GM23338 (cell line): Measurements from ENCODE around the gene KCNJ6. TPM values are rescaled to one million over a fixed set of nuclear protein-coding genes. Genes with fewer than 3 reads are reported as not detected.

Source experiments
- ATAC-seq: fragments of 200-7000 bp; cut with Tn5 transposase; 3 replicates; pipeline ENCODE4 v1.9.1; 2020
- DNase-seq: peaks from one replicate; pipeline ENCODE4 v3.0.0-alpha.2; 2015; ENCODE audit warnings: low spot score
- H2AFZ ChIP-seq: fragments of 200-600 bp; sonication (generic); 2 replicates; pipeline ENCODE4 v1.8.0; 2016; ENCODE audit warnings: antibody characterized with exemption, mild to moderate bottlenecking, moderate library complexity
- H3F3A ChIP-seq: fragments of 200-600 bp; sonication (generic); replicated peaks from 2 replicates; pipeline ENCODE4 v1.8.0; 2017; ENCODE audit warnings: antibody characterized with exemption, mixed run types, low read depth
- H3K27ac ChIP-seq: fragments of 200-600 bp; sonication (generic); 2 replicates; pipeline ENCODE4 v1.6.1; 2016; ENCODE audit warnings: low read depth
- H3K27me3 ChIP-seq: fragments of 200-600 bp; sonication (generic); 2 replicates; pipeline ENCODE4 v1.8.0; 2016; ENCODE audit warnings: mild to moderate bottlenecking, mixed run types, moderate library complexity; ENCODE audit not compliant: insufficient read depth
- H3K36me3 ChIP-seq: fragments of 200-600 bp; sonication (generic); 2 replicates; pipeline ENCODE4 v1.8.0; 2016; ENCODE audit warnings: mild to moderate bottlenecking; ENCODE audit not compliant: insufficient read depth
- H3K4me1 ChIP-seq: fragments of 200-600 bp; sonication (generic); 2 replicates; pipeline ENCODE4 v1.8.0; 2016; ENCODE audit warnings: mild to moderate bottlenecking, moderate library complexity; ENCODE audit not compliant: insufficient read depth
- H3K4me2 ChIP-seq: fragments of 200-600 bp; sonication (generic); 2 replicates; pipeline ENCODE4 v1.7.1; 2017; ENCODE audit warnings: mixed run types
- H3K4me3 ChIP-seq: fragments of 200-600 bp; sonication (generic); 2 replicates; pipeline ENCODE4 v1.6.1; 2016; ENCODE audit warnings: mixed run types
- H3K79me2 ChIP-seq: fragments of 200-600 bp; sonication (generic); replicated peaks from 2 replicates; pipeline ENCODE4 v1.8.0; 2017; ENCODE audit warnings: mild to moderate bottlenecking; ENCODE audit not compliant: insufficient read depth
- H3K9me2 ChIP-seq: fragments of 200-600 bp; sonication (generic); 2 replicates; pipeline ENCODE4 v1.8.0; 2017; ENCODE audit not compliant: insufficient read depth
- H4K20me1 ChIP-seq: fragments of 200-600 bp; sonication (generic); replicated peaks from 2 replicates; pipeline ENCODE4 v1.8.0; 2017; ENCODE audit warnings: mild to moderate bottlenecking; ENCODE audit not compliant: insufficient read depth
- H3K27ac Mint-ChIP-seq: 2 replicates; pipeline ENCODE4 v1.8.0; 2020; ENCODE audit warnings: inconsistent platforms, mild to moderate bottlenecking, moderate library complexity, mixed read lengths
- H3K27me3 Mint-ChIP-seq: 3 replicates; pipeline ENCODE4 v1.8.0; 2022; ENCODE audit warnings: low read depth, mild to moderate bottlenecking, moderate library complexity, mixed read lengths, inconsistent platforms; ENCODE audit not compliant: insufficient read depth, poor library complexity
- H3K36me3 Mint-ChIP-seq: 3 replicates; pipeline ENCODE4 v1.8.0; 2021; ENCODE audit warnings: low read depth, mild to moderate bottlenecking, inconsistent platforms, moderate library complexity, mixed read lengths
- H3K4me1 Mint-ChIP-seq: 3 replicates; pipeline ENCODE4 v1.8.0; 2020; ENCODE audit warnings: mild to moderate bottlenecking, inconsistent platforms, mixed read lengths
- H3K4me3 Mint-ChIP-seq: 3 replicates; pipeline ENCODE4 v1.8.0; 2021; ENCODE audit warnings: moderate library complexity, mild to moderate bottlenecking, inconsistent platforms, mixed read lengths
- H3K9me3 Mint-ChIP-seq: 3 replicates; pipeline ENCODE4 v1.8.0; 2020; ENCODE audit warnings: moderate library complexity, mild to moderate bottlenecking, inconsistent platforms, mixed read lengths
- CREB1 ChIP-seq: fragments of 250-450 bp; sonication (Bioruptor Pico); IDR thresholded peaks from 2 replicates; pipeline ENCODE4 v1.5.0; 2020; ENCODE audit warnings: low read depth, mild to moderate bottlenecking, moderate library complexity
- EZH2 ChIP-seq: fragments of 200-600 bp; sonication (generic); IDR thresholded peaks from one replicate; pipeline ENCODE4 v1.8.0; 2017; ENCODE audit warnings: antibody characterized with exemption, mild to moderate bottlenecking, low read depth; ENCODE audit not compliant: unreplicated experiment
- EZH2phosphoT487 ChIP-seq: fragments of 200-600 bp; sonication (generic); IDR thresholded peaks from one replicate; pipeline ENCODE4 v1.8.1; 2018; ENCODE audit warnings: antibody characterized with exemption; ENCODE audit not compliant: unreplicated experiment
- JUNB ChIP-seq: IDR thresholded peaks from one replicate; pipeline ENCODE4 v1.6.1; 2016; ENCODE audit warnings: antibody characterized with exemption; ENCODE audit not compliant: unreplicated experiment
- NANOG ChIP-seq: IDR thresholded peaks from 2 replicates; pipeline ENCODE4 v1.6.1; 2016; ENCODE audit warnings: antibody characterized with exemption, borderline replicate concordance
- POLR2AphosphoS5 ChIP-seq: IDR thresholded peaks from 2 replicates; pipeline ENCODE4 v1.6.1; 2016; ENCODE audit warnings: antibody characterized with exemption, low read depth
- REST ChIP-seq: IDR thresholded peaks from one replicate; pipeline ENCODE4 v1.6.1; 2018; ENCODE audit warnings: antibody characterized with exemption; ENCODE audit not compliant: unreplicated experiment
- STAT1 ChIP-seq: IDR thresholded peaks from one replicate; pipeline ENCODE4 v1.6.1; 2016; ENCODE audit warnings: antibody characterized with exemption; ENCODE audit not compliant: unreplicated experiment
- ZNF114 ChIP-seq: fragments of 250-450 bp; sonication (Bioruptor Pico); IDR thresholded peaks from 2 replicates; pipeline ENCODE4 v1.5.0; 2020; ENCODE audit warnings: mild to moderate bottlenecking, moderate library complexity
- ZNF331 ChIP-seq: fragments of 250-450 bp; sonication (Bioruptor Pico); IDR thresholded peaks from 2 replicates; pipeline ENCODE4 v1.5.0; 2020; ENCODE audit warnings: low read depth, mild to moderate bottlenecking, moderate library complexity
- polyA plus RNA-seq: library from polyadenylated mRNA; unstranded; fragments of >200 nt; fragmentation: Nextera tagmentation; extraction: Ambion mirVana; gene quantifications from 2 replicates; pipeline ENCODE4 v1.2.1, GENCODE V29; 2016
- total RNA-seq: library from RNA; depleted of rRNA; stranded (reverse); fragments of >200 nt; shearing (Covaris generic); gene quantifications from 2 replicates; pipeline ENCODE4 v1.2.3, GENCODE V29; 2014
- TF ChIP-seq, protein P1 (sequence below): fragments of 250-450 bp; sonication (Bioruptor Pico); IDR thresholded peaks from 2 replicates; pipeline ENCODE4 v1.5.0; 2020; ENCODE audit warnings: mild to moderate bottlenecking, moderate library complexity
- TF ChIP-seq, protein P2 (sequence below), 2 experiments: fragments of 200-600 bp in 1 of 2; sonication (generic) in 1 of 2; conservative IDR thresholded peaks; 2 replicates each; pipeline versions ENCODE4 v1.5.1 to v1.6.1; 2016 to 2017; ENCODE audit warnings: antibody characterized with exemption in 2 of 2, low read depth in 2 of 2, mild to moderate bottlenecking in 2 of 2, moderate library complexity in 1 of 2
- TF ChIP-seq, protein P3 (sequence below): IDR thresholded peaks from 2 replicates; pipeline ENCODE4 v1.6.1; 2016; ENCODE audit warnings: antibody characterized with exemption

The KCNJ6 gene
- total and polyA plus RNA-seq, 2 experiments from 2014 or later, result 0.48 to 0.52 TPM

GRCh38 chr21:37828556-37828955 lies 87.7 kb downstream of the KCNJ6 start:
- ATAC-seq, result peak; percentile 28
- DNase-seq, result no peak
- TF ChIP-seq EZH2, result no peak
- TF ChIP-seq ZNF114 (CRISPR knock-in tag), result no peak
- TF ChIP-seq ZNF331 (CRISPR knock-in tag), result no peak
- TF ChIP-seq POLR2AphosphoS5, result no peak
- TF ChIP-seq, protein P1, sequence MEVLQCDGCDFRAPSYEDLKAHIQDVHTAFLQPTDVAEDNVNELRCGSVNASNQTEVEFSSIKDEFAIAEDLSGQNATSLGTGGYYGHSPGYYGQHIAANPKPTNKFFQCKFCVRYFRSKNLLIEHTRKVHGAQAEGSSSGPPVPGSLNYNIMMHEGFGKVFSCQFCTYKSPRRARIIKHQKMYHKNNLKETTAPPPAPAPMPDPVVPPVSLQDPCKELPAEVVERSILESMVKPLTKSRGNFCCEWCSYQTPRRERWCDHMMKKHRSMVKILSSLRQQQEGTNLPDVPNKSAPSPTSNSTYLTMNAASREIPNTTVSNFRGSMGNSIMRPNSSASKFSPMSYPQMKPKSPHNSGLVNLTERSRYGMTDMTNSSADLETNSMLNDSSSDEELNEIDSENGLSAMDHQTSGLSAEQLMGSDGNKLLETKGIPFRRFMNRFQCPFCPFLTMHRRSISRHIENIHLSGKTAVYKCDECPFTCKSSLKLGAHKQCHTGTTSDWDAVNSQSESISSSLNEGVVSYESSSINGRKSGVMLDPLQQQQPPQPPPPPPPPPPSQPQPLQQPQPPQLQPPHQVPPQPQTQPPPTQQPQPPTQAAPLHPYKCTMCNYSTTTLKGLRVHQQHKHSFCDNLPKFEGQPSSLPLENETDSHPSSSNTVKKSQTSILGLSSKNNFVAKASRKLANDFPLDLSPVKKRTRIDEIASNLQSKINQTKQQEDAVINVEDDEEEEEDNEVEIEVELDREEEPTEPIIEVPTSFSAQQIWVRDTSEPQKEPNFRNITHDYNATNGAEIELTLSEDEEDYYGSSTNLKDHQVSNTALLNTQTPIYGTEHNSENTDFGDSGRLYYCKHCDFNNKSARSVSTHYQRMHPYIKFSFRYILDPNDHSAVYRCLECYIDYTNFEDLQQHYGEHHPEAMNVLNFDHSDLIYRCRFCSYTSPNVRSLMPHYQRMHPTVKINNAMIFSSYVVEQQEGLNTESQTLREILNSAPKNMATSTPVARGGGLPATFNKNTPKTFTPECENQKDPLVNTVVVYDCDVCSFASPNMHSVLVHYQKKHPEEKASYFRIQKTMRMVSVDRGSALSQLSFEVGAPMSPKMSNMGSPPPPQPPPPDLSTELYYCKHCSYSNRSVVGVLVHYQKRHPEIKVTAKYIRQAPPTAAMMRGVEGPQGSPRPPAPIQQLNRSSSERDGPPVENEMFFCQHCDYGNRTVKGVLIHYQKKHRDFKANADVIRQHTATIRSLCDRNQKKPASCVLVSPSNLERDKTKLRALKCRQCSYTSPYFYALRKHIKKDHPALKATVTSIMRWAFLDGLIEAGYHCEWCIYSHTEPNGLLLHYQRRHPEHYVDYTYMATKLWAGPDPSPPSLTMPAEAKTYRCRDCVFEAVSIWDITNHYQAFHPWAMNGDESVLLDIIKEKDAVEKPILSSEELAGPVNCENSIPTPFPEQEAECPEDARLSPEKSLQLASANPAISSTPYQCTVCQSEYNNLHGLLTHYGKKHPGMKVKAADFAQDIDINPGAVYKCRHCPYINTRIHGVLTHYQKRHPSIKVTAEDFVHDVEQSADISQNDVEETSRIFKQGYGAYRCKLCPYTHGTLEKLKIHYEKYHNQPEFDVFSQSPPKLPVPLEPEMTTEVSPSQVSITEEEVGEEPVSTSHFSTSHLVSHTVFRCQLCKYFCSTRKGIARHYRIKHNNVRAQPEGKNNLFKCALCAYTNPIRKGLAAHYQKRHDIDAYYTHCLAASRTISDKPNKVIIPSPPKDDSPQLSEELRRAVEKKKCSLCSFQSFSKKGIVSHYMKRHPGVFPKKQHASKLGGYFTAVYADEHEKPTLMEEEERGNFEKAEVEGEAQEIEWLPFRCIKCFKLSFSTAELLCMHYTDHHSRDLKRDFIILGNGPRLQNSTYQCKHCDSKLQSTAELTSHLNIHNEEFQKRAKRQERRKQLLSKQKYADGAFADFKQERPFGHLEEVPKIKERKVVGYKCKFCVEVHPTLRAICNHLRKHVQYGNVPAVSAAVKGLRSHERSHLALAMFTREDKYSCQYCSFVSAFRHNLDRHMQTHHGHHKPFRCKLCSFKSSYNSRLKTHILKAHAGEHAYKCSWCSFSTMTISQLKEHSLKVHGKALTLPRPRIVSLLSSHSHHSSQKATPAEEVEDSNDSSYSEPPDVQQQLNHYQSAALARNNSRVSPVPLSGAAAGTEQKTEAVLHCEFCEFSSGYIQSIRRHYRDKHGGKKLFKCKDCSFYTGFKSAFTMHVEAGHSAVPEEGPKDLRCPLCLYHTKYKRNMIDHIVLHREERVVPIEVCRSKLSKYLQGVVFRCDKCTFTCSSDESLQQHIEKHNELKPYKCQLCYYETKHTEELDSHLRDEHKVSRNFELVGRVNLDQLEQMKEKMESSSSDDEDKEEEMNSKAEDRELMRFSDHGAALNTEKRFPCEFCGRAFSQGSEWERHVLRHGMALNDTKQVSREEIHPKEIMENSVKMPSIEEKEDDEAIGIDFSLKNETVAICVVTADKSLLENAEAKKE (CRISPR knock-in tag), result no peak
- no peak for TF ChIP-seq NANOG
- no peak for TF ChIP-seq CREB1
- TF ChIP-seq, protein P2, sequence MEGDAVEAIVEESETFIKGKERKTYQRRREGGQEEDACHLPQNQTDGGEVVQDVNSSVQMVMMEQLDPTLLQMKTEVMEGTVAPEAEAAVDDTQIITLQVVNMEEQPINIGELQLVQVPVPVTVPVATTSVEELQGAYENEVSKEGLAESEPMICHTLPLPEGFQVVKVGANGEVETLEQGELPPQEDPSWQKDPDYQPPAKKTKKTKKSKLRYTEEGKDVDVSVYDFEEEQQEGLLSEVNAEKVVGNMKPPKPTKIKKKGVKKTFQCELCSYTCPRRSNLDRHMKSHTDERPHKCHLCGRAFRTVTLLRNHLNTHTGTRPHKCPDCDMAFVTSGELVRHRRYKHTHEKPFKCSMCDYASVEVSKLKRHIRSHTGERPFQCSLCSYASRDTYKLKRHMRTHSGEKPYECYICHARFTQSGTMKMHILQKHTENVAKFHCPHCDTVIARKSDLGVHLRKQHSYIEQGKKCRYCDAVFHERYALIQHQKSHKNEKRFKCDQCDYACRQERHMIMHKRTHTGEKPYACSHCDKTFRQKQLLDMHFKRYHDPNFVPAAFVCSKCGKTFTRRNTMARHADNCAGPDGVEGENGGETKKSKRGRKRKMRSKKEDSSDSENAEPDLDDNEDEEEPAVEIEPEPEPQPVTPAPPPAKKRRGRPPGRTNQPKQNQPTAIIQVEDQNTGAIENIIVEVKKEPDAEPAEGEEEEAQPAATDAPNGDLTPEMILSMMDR (conservative IDR thresholded peaks at IDR 0.05; ENCODE audit: low read depth in 2 of 2), result no peak
- TF ChIP-seq REST, result no peak
- no peak for TF ChIP-seq STAT1
- no peak for TF ChIP-seq JUNB
- TF ChIP-seq, protein P3, sequence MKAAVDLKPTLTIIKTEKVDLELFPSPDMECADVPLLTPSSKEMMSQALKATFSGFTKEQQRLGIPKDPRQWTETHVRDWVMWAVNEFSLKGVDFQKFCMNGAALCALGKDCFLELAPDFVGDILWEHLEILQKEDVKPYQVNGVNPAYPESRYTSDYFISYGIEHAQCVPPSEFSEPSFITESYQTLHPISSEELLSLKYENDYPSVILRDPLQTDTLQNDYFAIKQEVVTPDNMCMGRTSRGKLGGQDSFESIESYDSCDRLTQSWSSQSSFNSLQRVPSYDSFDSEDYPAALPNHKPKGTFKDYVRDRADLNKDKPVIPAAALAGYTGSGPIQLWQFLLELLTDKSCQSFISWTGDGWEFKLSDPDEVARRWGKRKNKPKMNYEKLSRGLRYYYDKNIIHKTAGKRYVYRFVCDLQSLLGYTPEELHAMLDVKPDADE, result no peak
- TF ChIP-seq EZH2phosphoT487, result no peak
- H3K4me1 Mint-ChIP-seq, result peaks cover 26% of the 10 kb centered on the region
- Histone ChIP-seq H3K9me2 (0 out of 2 replicates have a peak, but pooled peaks cover 6% of the 10 kb centered on the region), H3K27ac (no peak overlapping the region), H3F3A (no peaks in the 10 kb centered on the region), H3K79me2 (no peaks in the 10 kb centered on the region), H4K20me1 (no peaks in the 10 kb centered on the region; the same call in 1 of the 2 replicates), H3K36me3 (no peaks in the 10 kb centered on the region), H3K4me3 (no peak overlapping the region), H2AFZ (peak overlapping the region; percentile 59; the same call in 1 of the 2 replicates), H3K4me1 (peaks cover 6% of the 10 kb centered on the region), H3K27me3 (no peaks in the 10 kb centered on the region), H3K4me2 (no peak overlapping the region)
- H3K4me3 Mint-ChIP-seq, result no peak overlapping the region
- no peaks in the 10 kb centered on the region for H3K36me3 Mint-ChIP-seq
- no peaks in the 10 kb centered on the region for H3K9me3 Mint-ChIP-seq
- peaks cover 1% of the 10 kb centered on the region for H3K27me3 Mint-ChIP-seq
- H3K27ac Mint-ChIP-seq, result no peak overlapping the region
